IMR-90 (cell line): ENCODE data around the gene OR56B4. TPM values are rescaled to one million over a fixed set of nuclear protein-coding genes. Genes with fewer than 3 reads are reported as not detected.

Source experiments
- ATAC-seq: fragments of 200-7000 bp; cut with Tn5 transposase; 2 replicates; pipeline ENCODE4 v1.9.1; 2020; ENCODE audit warnings: low read depth, mild to moderate bottlenecking, moderate library complexity
- BruUV-seq: library from RNA; stranded (reverse); fragments of 400-500 nt; replicated peaks from 2 replicates; lab custom pipeline; 2021; lab: Mats Ljungman, UMichigan
- CTCF ChIA-PET: fragments of 300-600 bp; formaldehyde crosslinking; extraction: SDS; loops from one replicate; lab custom pipeline; 2021; ENCODE audit warnings: antibody characterized with exemption; lab: Yijun Ruan, JAX
- POLR2A ChIA-PET: fragments of 300-600 bp; sonication (Branson Sonifier 250); formaldehyde crosslinking; loops from one replicate; lab custom pipeline; 2022; ENCODE audit warnings: antibody characterized with exemption; ENCODE audit not compliant: unreplicated experiment; lab: Charles Lee
- DNase-seq: peaks from one replicate; pipeline ENCODE4 v3.0.0; 2013
- H2AFZ ChIP-seq: replicated peaks from 2 replicates; pipeline ENCODE3; 2013; ENCODE audit warnings: low read length, mild to moderate bottlenecking; ENCODE audit not compliant: poor library complexity
- H2AK5ac ChIP-seq: 2 replicates; pipeline ENCODE4 v1.6.1; 2013; ENCODE audit warnings: low read depth, low read length, inconsistent platforms
- H2AK9ac ChIP-seq: replicated peaks from 2 replicates; pipeline ENCODE3; 2013; ENCODE audit warnings: mild to moderate bottlenecking, low read depth, low read length, moderate library complexity; ENCODE audit not compliant: poor library complexity
- H2BK120ac ChIP-seq: 2 replicates; pipeline ENCODE4 v1.6.1; 2013; ENCODE audit warnings: low read depth, low read length, inconsistent platforms
- H2BK15ac ChIP-seq: 3 replicates; pipeline ENCODE4 v1.6.1; 2013; ENCODE audit warnings: low read depth, low read length, inconsistent platforms
- H2BK20ac ChIP-seq: 2 replicates; pipeline ENCODE4 v1.6.1; 2013; ENCODE audit warnings: low read depth, mild to moderate bottlenecking, inconsistent platforms, low read length, moderate library complexity
- H2BK5ac ChIP-seq: 2 replicates; pipeline ENCODE4 v1.6.1; 2013; ENCODE audit warnings: mild to moderate bottlenecking, low read depth, low read length, inconsistent platforms; ENCODE audit not compliant: poor library complexity, severe bottlenecking
- H3K14ac ChIP-seq: replicated peaks from 2 replicates; pipeline ENCODE4 v1.6.1; 2013; ENCODE audit warnings: low read depth, low read length, inconsistent platforms
- H3K18ac ChIP-seq: 2 replicates; pipeline ENCODE4 v1.6.1; 2013; ENCODE audit warnings: low read depth, low read length, control low read depth
- H3K23ac ChIP-seq: 2 replicates; pipeline ENCODE4 v1.6.1; 2013; ENCODE audit warnings: low read depth, low read length, inconsistent platforms
- H3K27ac ChIP-seq: 2 replicates; pipeline ENCODE4 v1.5.1; 2013; ENCODE audit warnings: mild to moderate bottlenecking, control low read depth, low read length; ENCODE audit not compliant: insufficient read depth
- H3K27me3 ChIP-seq: 2 replicates; pipeline ENCODE4 v1.6.1; 2013; ENCODE audit warnings: low read length; ENCODE audit not compliant: control insufficient read depth, insufficient read depth
- H3K36me3 ChIP-seq: 2 replicates; pipeline ENCODE4 v1.6.1; 2013; ENCODE audit warnings: low read length, mixed read lengths; ENCODE audit not compliant: control insufficient read depth, insufficient read depth
- H3K4ac ChIP-seq: 2 replicates; pipeline ENCODE4 v1.6.1; 2013; ENCODE audit warnings: low read depth, low read length, inconsistent platforms
- H3K4me1 ChIP-seq: 2 replicates; pipeline ENCODE4 v1.6.1; 2013; ENCODE audit warnings: low read length, mixed read lengths; ENCODE audit not compliant: control insufficient read depth, insufficient read depth
- H3K4me2 ChIP-seq: 2 replicates; pipeline ENCODE4 v1.6.1; 2013; ENCODE audit warnings: low read depth, mild to moderate bottlenecking, control low read depth, low read length, moderate library complexity
- H3K4me3 ChIP-seq: 2 replicates; pipeline ENCODE4 v1.5.1; 2013; ENCODE audit warnings: low read depth, mild to moderate bottlenecking, control low read depth, low read length, moderate library complexity; ENCODE audit not compliant: insufficient read depth
- H3K56ac ChIP-seq: 2 replicates; pipeline ENCODE4 v1.6.1; 2013; ENCODE audit warnings: low read length, inconsistent platforms; ENCODE audit not compliant: insufficient read depth; ENCODE audit errors: extremely low read depth
- H3K79me1 ChIP-seq, 2 experiments: 2 replicates each; pipeline ENCODE4 v1.6.1; 2013; ENCODE audit warnings: low read length in 2 of 2, inconsistent platforms in 1 of 2, low read depth in 1 of 2
- H3K9ac ChIP-seq: 2 replicates; pipeline ENCODE4 v1.6.1; 2013; ENCODE audit warnings: low read depth, low read length, control low read depth
- H3K9me1 ChIP-seq: 2 replicates; pipeline ENCODE4 v1.6.1; 2013; ENCODE audit warnings: low read length, inconsistent platforms; ENCODE audit not compliant: insufficient read depth
- H3K9me3 ChIP-seq: 2 replicates; pipeline ENCODE4 v1.6.1; 2013; ENCODE audit warnings: low read length; ENCODE audit not compliant: control insufficient read depth, insufficient read depth
- H4K20me1 ChIP-seq: 2 replicates; pipeline ENCODE4 v1.6.1; 2013; ENCODE audit warnings: low read length, inconsistent platforms; ENCODE audit not compliant: insufficient read depth
- H4K5ac ChIP-seq: 2 replicates; pipeline ENCODE4 v1.6.1; 2013; ENCODE audit warnings: mild to moderate bottlenecking, low read depth, low read length, control low read depth
- H4K8ac ChIP-seq, 2 experiments: 2 replicates each; pipeline ENCODE4 v1.6.1; 2013; ENCODE audit warnings: low read depth in 2 of 2, low read length in 2 of 2, control low read depth in 1 of 2, inconsistent platforms in 1 of 2
- H4K91ac ChIP-seq: 2 replicates; pipeline ENCODE4 v1.6.1; 2013; ENCODE audit warnings: low read depth, low read length, inconsistent platforms; ENCODE audit not compliant: insufficient read depth
- CHD1 ChIP-seq: IDR thresholded peaks from 2 replicates; pipeline ENCODE4 v1.6.1; 2012; ENCODE audit warnings: low read depth, low read length, improper control_type of control experiment
- CTCF ChIP-seq: conservative IDR thresholded peaks from 2 replicates; pipeline ENCODE4 v1.5.1; 2012; ENCODE audit warnings: mild to moderate bottlenecking, low read depth, low read length, improper control_type of control experiment
- FOS ChIP-seq: fragments of 150-350 bp; IDR thresholded peaks from 2 replicates; pipeline ENCODE4 v1.6.1; 2016; ENCODE audit warnings: low read depth, low read length
- MAFK ChIP-seq: IDR thresholded peaks from 2 replicates; pipeline ENCODE4 v1.6.1; 2012; ENCODE audit warnings: low read depth, low read length, improper control_type of control experiment
- NFE2L2 ChIP-seq: fragments of 150-350 bp; IDR thresholded peaks from 2 replicates; pipeline ENCODE4 v1.6.1; 2016; ENCODE audit warnings: low read depth, mild to moderate bottlenecking, low read length
- POLR2A ChIP-seq: IDR thresholded peaks from 2 replicates; pipeline ENCODE4 v1.6.1; 2012; ENCODE audit warnings: mild to moderate bottlenecking, low read depth, low read length
- RAD21 ChIP-seq: IDR thresholded peaks from 2 replicates; pipeline ENCODE4 v1.6.1; 2012; ENCODE audit warnings: low read length, improper control_type of control experiment
- RCOR1 ChIP-seq: IDR thresholded peaks from 2 replicates; pipeline ENCODE4 v1.6.1; 2012; ENCODE audit warnings: mild to moderate bottlenecking, low read length, improper control_type of control experiment; ENCODE audit not compliant: insufficient replicate concordance
- WGBS, 2 experiments: methylation state at CpG; one replicate each; pipeline versions ENCODE4 v1.1.5 to v1.1.7; 2013; ENCODE audit warnings: missing lambda C conversion rate in 2 of 2; ENCODE audit not compliant: insufficient read length in 1 of 2; ENCODE audit errors: extremely low coverage in 2 of 2; 5-methylcytosine and 5-hydroxymethylcytosine counted together
- dilution Hi-C: fragments of 300-500 bp; cut with HindIII; formaldehyde crosslinking; loops from one replicate; pipeline ENCODE4 v1.14.3; 2018; ENCODE audit warnings: low sequenced_read_pairs; ENCODE audit not compliant: unreplicated experiment
- in situ Hi-C: fragments of 300-500 bp; cut with MboI; formaldehyde crosslinking; loops from 3 replicates; pipeline ENCODE4 v1.14.3; 2019; ENCODE audit warnings: low sequenced_read_pairs, inconsistent platforms, mixed read lengths
- intact Hi-C: fragments of 100-400 bp; cut with micrococcal nuclease; formaldehyde crosslinking; loops from 2 replicates; pipeline ENCODE4 v1.10.0; 2022
- polyA plus RNA-seq, 3 experiments: library from polyadenylated mRNA; depleted of rRNA; stranded (reverse); fragments of >200 nt; gene quantifications; 2 replicates each; pipeline ENCODE4 v1.2.3, GENCODE V29; 2012; ENCODE audit warnings: low replicate concordance in 1 of 3
- total RNA-seq: library from RNA; depleted of rRNA; stranded (reverse); fragments of >200 nt; gene quantifications from 2 replicates; pipeline ENCODE4 v1.2.3, GENCODE V29; 2012
- TF ChIP-seq, protein P1 (sequence below): fragments of 150-350 bp; IDR thresholded peaks from 2 replicates; pipeline ENCODE4 v1.6.1; 2017; ENCODE audit warnings: mild to moderate bottlenecking, antibody characterized with exemption, low read length, low read depth

Gene OR56B4
- total and polyA plus RNA-seq, 2 of the 4 experiments (the other 2 are of a cell fraction), result not detected

DNA sequence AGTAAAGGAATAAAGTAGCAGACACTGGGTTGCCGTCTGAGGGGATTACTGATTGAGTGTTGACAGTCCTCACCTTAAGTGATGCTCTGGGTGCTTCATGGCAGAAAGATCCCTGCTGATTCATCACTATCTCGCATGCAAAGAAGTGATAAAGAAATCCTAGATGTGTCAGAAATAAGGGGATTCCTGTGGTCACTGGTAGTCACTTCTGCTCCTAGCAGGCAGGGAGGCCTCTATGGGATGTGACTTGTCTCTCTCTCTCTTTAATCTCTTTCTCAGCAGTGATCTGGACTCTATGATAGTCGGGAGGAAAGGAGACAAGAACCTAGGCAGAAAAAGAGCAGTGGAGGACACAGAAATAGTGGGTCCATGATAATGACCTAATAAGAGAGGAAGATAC lies 46.0 kb upstream of the OR56B4 start:
- Histone ChIP-seq H4K5ac (no peak overlapping the region), H3K4me2 (no peak overlapping the region), H3K4ac (no peak overlapping the region), H3K36me3 (no peaks in the 10 kb centered on the region), H2AK5ac (no peak overlapping the region), H4K91ac (no peak overlapping the region), H3K79me1 (no peaks in the 10 kb centered on the region), H3K27ac (no peak overlapping the region), H2BK15ac (no peak overlapping the region), H3K23ac (no peak overlapping the region), H2BK120ac (no peak overlapping the region), H2BK5ac (no peak overlapping the region), H4K20me1 (no peaks in the 10 kb centered on the region), H3K9me3 (no peaks in the 10 kb centered on the region), H3K27me3 (no peaks in the 10 kb centered on the region), H3K9ac (no peak overlapping the region), H3K4me1 (no peaks in the 10 kb centered on the region), H3K14ac (no peak overlapping the region), H3K9me1 (no peaks in the 10 kb centered on the region), H4K8ac (no peak overlapping the region), H3K4me3 (no peak overlapping the region), H3K56ac (no peak overlapping the region), H2AFZ (no peak overlapping the region), H2BK20ac (no peak overlapping the region), H2AK9ac (no peak overlapping the region), H3K18ac (no peak overlapping the region)
- dilution Hi-C loops, result no loop called here
- intact Hi-C loops, result no loop called here
- ChIA-PET POLR2A (no interaction called here), CTCF (no interaction called here)
- ATAC-seq (no peak), DNase-seq (no peak)
- TF ChIP-seq MAFK (no peak), RCOR1 (no peak), NFE2L2 (no peak), POLR2A (no peak), CHD1 (no peak), RAD21 (no peak), FOS (no peak), CTCF (no peak)
- TF ChIP-seq, protein P1, sequence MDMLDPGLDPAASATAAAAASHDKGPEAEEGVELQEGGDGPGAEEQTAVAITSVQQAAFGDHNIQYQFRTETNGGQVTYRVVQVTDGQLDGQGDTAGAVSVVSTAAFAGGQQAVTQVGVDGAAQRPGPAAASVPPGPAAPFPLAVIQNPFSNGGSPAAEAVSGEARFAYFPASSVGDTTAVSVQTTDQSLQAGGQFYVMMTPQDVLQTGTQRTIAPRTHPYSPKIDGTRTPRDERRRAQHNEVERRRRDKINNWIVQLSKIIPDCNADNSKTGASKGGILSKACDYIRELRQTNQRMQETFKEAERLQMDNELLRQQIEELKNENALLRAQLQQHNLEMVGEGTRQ, result no peak
- 0% methylated on average over 1 of the region's 3 CpGs; no CpG with 5 or more reads in 1 of the 2 experiments for WGBS, 2 experiments
- BruUV-seq, result no TSS peak
- in situ Hi-C loops, result no loop called here
